ENCODE measurements around the gene HTRA3.

GRCh38 chr4:8291036-8291682, 21.6 kb downstream of the HTRA3 start:
- TF ChIP-seq ARNTL (CRISPR knock-in tag; IDR thresholded peaks at IDR 0.05; ENCODE audit: borderline replicate concordance, low read depth) (no peak), PPARA (CRISPR knock-in tag; IDR thresholded peaks at IDR 0.05; ENCODE audit: borderline replicate concordance) (no peak), CREB5 (CRISPR knock-in tag; IDR thresholded peaks at IDR 0.05; ENCODE audit: low read depth) (no peak), ESRRG (CRISPR knock-in tag; IDR thresholded peaks at IDR 0.05) (no peak), RARB (CRISPR knock-in tag; IDR thresholded peaks at IDR 0.05) (no peak), TCF4 (CRISPR knock-in tag; IDR thresholded peaks at IDR 0.05; ENCODE audit: borderline replicate concordance) (no peak), ZFP3 (CRISPR knock-in tag; IDR thresholded peaks at IDR 0.05) (no peak), BACH2 (CRISPR knock-in tag; IDR thresholded peaks at IDR 0.05; ENCODE audit: borderline replicate concordance) (no peak), GLIS3 (CRISPR knock-in tag; IDR thresholded peaks at IDR 0.05) (no peak)
- TF ChIP-seq, protein P1, sequence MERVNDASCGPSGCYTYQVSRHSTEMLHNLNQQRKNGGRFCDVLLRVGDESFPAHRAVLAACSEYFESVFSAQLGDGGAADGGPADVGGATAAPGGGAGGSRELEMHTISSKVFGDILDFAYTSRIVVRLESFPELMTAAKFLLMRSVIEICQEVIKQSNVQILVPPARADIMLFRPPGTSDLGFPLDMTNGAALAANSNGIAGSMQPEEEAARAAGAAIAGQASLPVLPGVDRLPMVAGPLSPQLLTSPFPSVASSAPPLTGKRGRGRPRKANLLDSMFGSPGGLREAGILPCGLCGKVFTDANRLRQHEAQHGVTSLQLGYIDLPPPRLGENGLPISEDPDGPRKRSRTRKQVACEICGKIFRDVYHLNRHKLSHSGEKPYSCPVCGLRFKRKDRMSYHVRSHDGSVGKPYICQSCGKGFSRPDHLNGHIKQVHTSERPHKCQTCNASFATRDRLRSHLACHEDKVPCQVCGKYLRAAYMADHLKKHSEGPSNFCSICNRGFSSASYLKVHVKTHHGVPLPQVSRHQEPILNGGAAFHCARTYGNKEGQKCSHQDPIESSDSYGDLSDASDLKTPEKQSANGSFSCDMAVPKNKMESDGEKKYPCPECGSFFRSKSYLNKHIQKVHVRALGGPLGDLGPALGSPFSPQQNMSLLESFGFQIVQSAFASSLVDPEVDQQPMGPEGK (CRISPR knock-in tag; IDR thresholded peaks at IDR 0.05; ENCODE audit: borderline replicate concordance): no peak

Data from SK-N-SH treated with all-trans-retinoic acid at 6 μM for 48 hours (cell line).